Retina (tissue), 1 donor: Measurements from ENCODE around the gene WBP4.
A peak's percentile ranks its signal among the peaks of the same experiment; 100 is the strongest.

Experiments
- DNase-seq: peaks from one replicate; pipeline ENCODE4 v3.0.0-alpha.2; 2016

Gene WBP4

GRCh38 chr13:41049480-41050440 lies 11.5 kb upstream of the WBP4 start:
- DNase-seq: no peak

GRCh38 chr13:41052441-41052840 lies 8.9 kb upstream of the WBP4 start:
- DNase-seq: no peak

DNA sequence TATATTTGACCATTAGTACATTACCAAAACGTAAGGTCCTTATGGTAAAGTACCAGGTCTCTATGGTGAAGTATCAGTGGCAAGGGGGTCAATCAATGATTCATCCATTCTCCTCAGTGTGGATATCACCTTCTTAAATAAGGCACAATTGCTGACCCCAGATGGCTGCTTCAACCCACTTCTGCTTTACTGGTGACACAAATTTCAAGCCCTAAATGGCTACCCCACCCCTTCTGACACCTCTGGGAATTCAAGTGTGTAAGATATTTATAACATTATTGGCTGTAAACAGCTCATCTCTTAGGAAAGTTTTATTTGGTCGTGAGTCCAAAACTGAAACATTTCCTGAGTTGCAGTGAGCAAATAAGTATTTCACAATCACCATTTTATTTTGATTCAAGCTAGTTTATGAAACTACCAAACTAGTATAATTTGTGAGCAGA lies 7.9 kb upstream of the WBP4 start:
- DNase-seq: no peak

- DNase-seq: peak; percentile 20
These were observed 7.0 kb upstream of the WBP4 start for GRCh38 chr13:41054212-41054877.

- no peak for DNase-seq
These were observed 6.2 kb upstream of the WBP4 start for GRCh38 chr13:41054919-41055619.

DNA sequence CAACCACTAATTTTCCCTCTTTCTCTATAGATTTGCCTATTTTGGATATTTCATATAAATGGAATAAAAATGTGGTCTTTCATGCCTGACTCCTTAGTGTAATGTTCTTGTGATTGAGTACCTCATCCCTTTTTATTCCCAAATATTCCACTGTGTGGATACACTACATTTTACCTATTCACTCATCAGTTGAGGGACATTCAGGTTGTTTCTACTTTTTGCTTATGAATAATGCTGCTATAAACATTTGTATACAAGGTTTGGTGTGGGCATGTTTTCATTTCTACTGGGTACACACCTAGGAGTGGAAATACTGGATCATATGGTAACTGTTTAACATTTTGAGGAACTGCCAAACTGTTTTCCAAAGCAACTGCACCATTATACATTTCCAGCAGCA lies 5.1 kb upstream of the WBP4 start:
- no peak for DNase-seq

GRCh38 chr13:41056826-41057711 lies 4.2 kb upstream of the WBP4 start:
- DNase-seq: no peak

GRCh38 chr13:41058295-41059070 lies 2.8 kb upstream of the WBP4 start:
- no peak for DNase-seq

DNA sequence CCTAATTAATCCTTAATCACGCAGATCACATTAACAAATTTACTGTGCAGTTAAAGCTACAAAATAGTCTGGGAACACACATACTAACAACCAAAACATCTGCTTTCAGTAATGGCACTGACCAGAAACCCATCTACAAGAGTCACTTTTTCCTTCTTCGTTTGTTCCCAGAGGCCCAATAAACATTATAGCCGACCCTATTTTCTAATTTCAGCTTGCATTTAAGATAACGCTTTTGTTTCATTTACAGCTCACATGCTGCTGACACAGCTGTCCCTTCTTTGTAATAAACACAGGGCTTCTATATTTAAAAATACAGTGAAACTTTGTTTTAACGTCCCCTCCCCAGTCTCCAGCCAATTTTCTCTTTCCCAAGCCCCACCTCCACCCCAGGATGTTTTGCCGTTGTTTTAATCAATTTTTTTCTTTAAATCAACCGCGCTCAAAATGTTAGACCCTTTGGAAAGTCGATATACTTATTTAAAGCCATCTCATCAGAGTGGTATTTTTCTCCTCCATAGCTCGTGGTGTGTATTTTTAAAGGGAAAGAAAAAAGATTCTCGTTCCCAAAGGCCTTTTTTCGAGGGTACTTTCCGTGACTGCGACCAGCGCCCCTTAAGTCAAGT lies 1.7 kb upstream of the WBP4 start:
- DNase-seq: no peak

DNA sequence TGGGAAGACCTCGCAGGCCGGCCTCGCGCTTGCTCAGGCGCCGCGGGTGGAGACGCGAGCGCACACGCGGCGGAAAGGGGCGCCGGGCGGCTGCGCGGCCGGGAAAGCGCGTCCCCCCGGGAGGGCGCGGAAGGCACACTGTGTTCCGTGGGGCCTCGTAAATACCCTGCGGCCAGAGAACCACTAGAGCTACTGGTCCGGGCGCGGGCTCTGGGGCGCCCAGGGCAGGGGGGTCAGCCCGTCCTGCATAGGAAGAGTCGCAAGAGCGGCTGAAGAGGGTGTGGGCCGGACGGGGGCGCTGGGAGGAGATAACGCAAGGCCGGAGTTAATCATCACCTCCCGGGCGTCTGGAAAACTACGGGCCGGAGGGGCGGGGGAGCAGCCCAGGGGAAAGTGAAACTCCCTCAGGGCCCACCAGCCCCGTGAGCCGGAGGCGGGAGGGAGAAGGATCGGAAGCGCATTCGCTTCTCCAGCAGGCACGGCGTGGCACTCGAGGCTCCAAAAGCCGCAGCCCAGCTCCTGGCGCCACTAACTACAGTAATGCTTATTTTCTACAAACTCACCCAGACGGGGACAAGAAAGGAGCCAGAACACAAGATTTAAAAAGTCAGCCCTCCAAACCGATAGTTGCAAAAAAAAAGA lies 1.1 kb upstream of the WBP4 start:
- peak; percentile 98 for DNase-seq

- no peak for DNase-seq
These were observed 610 bp upstream of the WBP4 start for GRCh38 chr13:41060724-41061074.

DNA sequence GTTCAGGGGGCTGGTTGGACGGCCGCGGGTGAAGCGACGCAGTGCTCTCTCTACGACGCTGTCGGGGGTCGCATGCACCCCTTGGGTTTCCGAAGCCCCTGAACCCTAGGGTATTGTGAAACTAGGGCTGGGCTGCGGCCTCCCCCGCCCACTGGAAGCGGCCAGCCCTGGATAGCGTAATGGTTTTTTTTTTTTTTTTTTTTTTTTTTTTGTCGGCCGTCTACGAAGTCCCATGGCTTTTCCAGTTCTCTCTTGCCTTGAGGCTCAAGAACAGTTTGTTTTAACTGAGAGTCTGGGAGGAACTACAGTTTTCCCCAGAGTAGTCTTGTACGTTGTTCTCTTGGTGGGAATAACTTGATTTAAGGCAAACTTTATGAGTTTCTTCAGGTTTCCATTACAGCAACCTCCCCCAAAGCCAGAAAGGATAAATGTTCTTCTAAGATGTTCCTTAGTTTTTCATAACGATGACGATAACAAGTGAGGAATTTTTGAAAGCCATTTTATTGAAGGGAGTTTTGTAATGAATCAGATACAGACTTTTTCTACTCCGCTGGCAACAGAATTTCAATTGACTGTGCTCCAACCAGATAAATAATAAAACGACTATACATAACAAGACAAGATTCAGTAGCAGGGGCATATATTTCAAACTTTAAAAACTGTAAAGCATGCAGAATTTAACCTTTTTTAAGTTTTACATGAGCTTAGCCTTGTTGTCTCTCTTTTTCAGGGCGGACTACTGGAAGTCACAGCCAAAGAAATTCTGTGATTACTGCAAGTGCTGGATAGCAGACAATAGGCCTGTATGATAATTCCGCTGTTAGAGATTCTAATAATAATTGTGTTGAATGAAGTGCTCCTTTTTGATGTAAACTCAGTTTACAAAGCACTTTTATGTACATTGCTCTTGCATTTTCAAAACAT lies 867 bp downstream of the WBP4 start:
- DNase-seq: no peak

DNA sequence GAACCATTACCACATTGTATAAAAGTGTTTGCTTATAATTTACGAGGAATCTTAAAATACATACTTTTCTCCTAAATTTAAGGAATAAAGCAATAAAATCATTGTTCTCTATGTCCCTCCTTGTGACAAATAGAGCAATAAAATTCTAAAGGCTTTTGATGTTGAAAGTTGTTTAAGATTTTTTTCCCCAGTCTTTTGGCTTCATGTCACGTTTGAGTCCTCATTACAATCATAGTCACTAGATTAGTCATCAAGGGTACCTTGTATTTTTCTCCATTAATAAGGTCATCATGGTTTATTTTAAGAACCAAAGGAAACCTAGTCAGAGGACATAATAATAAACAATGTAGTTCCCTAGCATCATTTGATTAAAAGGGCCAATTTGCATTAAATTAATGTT lies 3.2 kb downstream of the WBP4 start:
- DNase-seq: no peak

GRCh38 chr13:41065078-41065477 lies 3.8 kb downstream of the WBP4 start:
- no peak for DNase-seq

DNA sequence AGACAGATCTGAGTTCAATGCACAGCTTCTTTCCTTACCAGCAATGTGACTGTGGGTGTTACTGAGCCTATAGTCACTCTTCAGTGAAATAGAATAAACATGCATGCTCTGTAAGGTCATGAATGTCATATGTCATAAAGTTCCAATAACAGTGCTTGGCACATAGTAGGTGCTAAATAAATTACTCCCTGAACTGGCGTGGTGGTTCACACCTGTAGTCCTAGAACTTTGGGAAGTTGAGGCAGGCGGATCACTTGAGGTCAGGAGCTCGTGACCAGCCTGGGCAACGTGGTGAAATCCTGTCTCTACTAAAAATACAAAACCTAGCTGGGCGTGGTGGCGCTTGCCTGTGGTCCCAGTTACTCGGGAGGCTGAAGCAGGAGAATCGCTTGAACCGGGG lies 13.2 kb downstream of the WBP4 start:
- no peak for DNase-seq

GRCh38 chr13:41075034-41075433 lies 13.7 kb downstream of the WBP4 start:
- DNase-seq: peak; percentile 14

DNA sequence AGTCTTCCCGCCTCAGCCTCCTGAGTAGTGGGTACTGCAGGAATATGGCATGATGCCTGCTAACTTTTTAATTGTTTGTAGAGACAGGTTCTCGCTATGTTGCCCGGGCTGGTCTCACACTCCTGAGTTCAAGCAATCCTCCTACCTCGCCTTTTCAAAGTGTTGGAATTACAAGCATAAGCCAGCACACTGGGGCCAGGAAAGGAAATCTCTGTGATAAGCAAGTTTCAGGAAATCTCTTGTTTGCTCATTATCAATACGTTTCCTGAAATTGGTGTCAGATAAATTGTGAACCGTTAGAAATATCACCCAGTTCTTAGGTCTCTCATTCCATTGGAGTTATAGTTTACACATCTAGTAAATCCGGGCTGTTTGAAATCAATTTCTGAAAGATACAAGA lies 14.2 kb downstream of the WBP4 start:
- DNase-seq: no peak

DNA sequence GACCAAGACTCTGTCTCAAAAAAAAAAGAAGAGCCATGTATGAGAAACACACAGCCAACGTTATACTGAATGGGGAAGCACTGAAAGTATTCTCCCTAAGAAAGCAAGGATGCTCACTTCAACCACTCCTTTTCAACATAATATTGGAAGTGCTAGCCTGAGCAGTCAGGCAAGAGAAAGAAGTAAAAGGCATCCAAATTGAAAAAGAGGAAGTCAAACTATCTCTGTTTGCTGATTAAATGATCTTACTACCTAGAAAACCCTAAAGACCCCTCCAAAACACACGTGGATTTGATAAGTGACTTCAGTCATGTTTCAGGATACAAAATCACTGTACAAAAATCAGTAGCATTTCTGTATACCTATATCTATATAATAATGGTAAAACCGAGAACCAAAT lies 16.2 kb downstream of the WBP4 start:
- no peak for DNase-seq

- no peak for DNase-seq
These were observed 18.4 kb downstream of the WBP4 start for GRCh38 chr13:41079725-41080124.
